ENCODE results near the gene TSPOAP1.

- TF ChIP-seq CTCF (IDR thresholded peaks at IDR 0.05; ENCODE audit: insufficient read depth, low read length, poor library complexity, severe bottlenecking) (no peak), EZH2phosphoT487 (conservative IDR thresholded peaks at IDR 0.05; ENCODE audit: low read length) (no peak)
Observed at GRCh38 chr17:58325976-58326468, 2.6 kb downstream of the TSPOAP1 start.
